K562 (cell line): ENCODE results near the gene DYNC1I1. TPM values are rescaled to one million over a fixed set of nuclear protein-coding genes. Genes with fewer than 3 reads are reported as not detected.

ENCODE experiments used
- EP300 ChIP-seq: IDR thresholded peaks from 2 replicates; pipeline ENCODE4 v1.6.1; 2012; ENCODE audit warnings: low read length, improper control_type of control experiment
- KDM1A ChIP-seq, 2 experiments: fragments of 450-650 bp; IDR thresholded peaks; 2 replicates each; pipeline ENCODE4 v1.6.1; 2016; ENCODE audit warnings: mild to moderate bottlenecking in 2 of 2
- MAX ChIP-seq: sonication (generic); formaldehyde crosslinking; IDR thresholded peaks from 2 replicates; pipeline ENCODE4 v1.9.0; 2022; ENCODE audit warnings: mild to moderate bottlenecking, missing genetic modification reagents
- NFXL1 ChIP-seq: fragments of 450-650 bp; formaldehyde crosslinking; IDR thresholded peaks from 2 replicates; pipeline ENCODE4 v1.4.0; 2021; ENCODE audit warnings: mild to moderate bottlenecking
- NFYB ChIP-seq: IDR thresholded peaks from 2 replicates; pipeline ENCODE4 v1.6.1; 2011; ENCODE audit warnings: mild to moderate bottlenecking, moderate library complexity; ENCODE audit not compliant: insufficient read length; ENCODE audit errors: extremely low read depth
- PYGO2 ChIP-seq: fragments of 450-650 bp; IDR thresholded peaks from 2 replicates; pipeline ENCODE4 v1.6.1; 2016; ENCODE audit warnings: mild to moderate bottlenecking, missing genetic modification characterization, moderate library complexity, missing compliant biosample characterization
- ZFP36 ChIP-seq: fragments of 150-350 bp; IDR thresholded peaks from 2 replicates; pipeline ENCODE4 v1.6.1; 2018; ENCODE audit warnings: low read length, low read depth; ENCODE audit not compliant: partially characterized antibody
- ZNF407 ChIP-seq: fragments of 450-650 bp; IDR thresholded peaks from 2 replicates; pipeline ENCODE4 v1.6.1; 2016; ENCODE audit warnings: low read depth
- ZNF584 ChIP-seq: fragments of 200-800 bp; sonication (Bioruptor generic); IDR thresholded peaks from 2 replicates; pipeline ENCODE4 v1.6.1; 2016; ENCODE audit warnings: low read depth, mild to moderate bottlenecking, missing genetic modification characterization, missing compliant biosample characterization
- ZNF592 ChIP-seq: fragments of 450-650 bp; IDR thresholded peaks from 2 replicates; pipeline ENCODE4 v1.6.1; 2017; ENCODE audit warnings: antibody characterized with exemption, mild to moderate bottlenecking
- polyA plus RNA-seq, 8 experiments: library from polyadenylated mRNA; depleted of rRNA in 4 of 8; stranded (reverse) in 5 of 8; unstranded in 3 of 8; fragments of >200 nt; fragmentation: Nextera tagmentation in 2 of 8; fragmentation: Illumina TruSeq in 1 of 8; extraction: Ambion mirVana in 2 of 8; extraction: Trizol in 1 of 8; gene quantifications; 2 replicates each; pipeline versions ENCODE4 v1.2.1 to v1.2.3, GENCODE V29; 2011 to 2014; ENCODE audit warnings: inconsistent platforms in 1 of 8, missing spikeins in 1 of 8
- total RNA-seq, 7 experiments: library from RNA; depleted of rRNA in 6 of 7; stranded (reverse); fragments of >200 nt in 6 of 7; fragmentation: Illumina TruSeq in 2 of 7; extraction: Trizol in 2 of 7; gene quantifications; 2 replicates each; pipeline versions ENCODE4 v1.2.1 to v1.2.3, GENCODE V29; 2011 to 2021; ENCODE audit warnings: low replicate concordance in 1 of 7
- TF ChIP-seq, protein P1 (sequence below): fragments of 250-450 bp; sonication (Bioruptor Pico); IDR thresholded peaks from 2 replicates; pipeline ENCODE4 v1.5.0; 2020; ENCODE audit warnings: mild to moderate bottlenecking
- TF ChIP-seq, protein P2 (sequence below): sonication (generic); formaldehyde crosslinking; IDR thresholded peaks from 2 replicates; pipeline ENCODE4 v1.8.1; 2023; ENCODE audit warnings: mild to moderate bottlenecking, missing genetic modification reagents, moderate library complexity

Gene DYNC1I1
- total and polyA plus RNA-seq, 9 of the 15 experiments (the other 6 are each of a cell fraction or from before 2014, with no cell fraction given) = 0.22 to 1.5 (median 0.44) TPM

GRCh38 chr7:95916573-95917297 lies 144.4 kb downstream of the DYNC1I1 start (continued):
- TF ChIP-seq ZNF592 (no peak), NFXL1 (CRISPR knock-in tag) (no peak), NFYB (no peak), MAX (CRISPR knock-in tag) (no peak), KDM1A (IDR thresholded peaks at IDR 0.05) (no peak), EP300 (no peak), ZFP36 (peak; percentile 26), PYGO2 (tag) (no peak), ZNF584 (no peak), ZNF407 (no peak)
- TF ChIP-seq, protein P1, sequence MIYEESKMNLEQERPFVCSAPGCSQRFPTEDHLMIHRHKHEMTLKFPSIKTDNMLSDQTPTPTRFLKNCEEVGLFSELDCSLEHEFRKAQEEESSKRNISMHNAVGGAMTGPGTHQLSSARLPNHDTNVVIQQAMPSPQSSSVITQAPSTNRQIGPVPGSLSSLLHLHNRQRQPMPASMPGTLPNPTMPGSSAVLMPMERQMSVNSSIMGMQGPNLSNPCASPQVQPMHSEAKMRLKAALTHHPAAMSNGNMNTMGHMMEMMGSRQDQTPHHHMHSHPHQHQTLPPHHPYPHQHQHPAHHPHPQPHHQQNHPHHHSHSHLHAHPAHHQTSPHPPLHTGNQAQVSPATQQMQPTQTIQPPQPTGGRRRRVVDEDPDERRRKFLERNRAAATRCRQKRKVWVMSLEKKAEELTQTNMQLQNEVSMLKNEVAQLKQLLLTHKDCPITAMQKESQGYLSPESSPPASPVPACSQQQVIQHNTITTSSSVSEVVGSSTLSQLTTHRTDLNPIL (CRISPR knock-in tag) = no peak
- TF ChIP-seq, protein P2, sequence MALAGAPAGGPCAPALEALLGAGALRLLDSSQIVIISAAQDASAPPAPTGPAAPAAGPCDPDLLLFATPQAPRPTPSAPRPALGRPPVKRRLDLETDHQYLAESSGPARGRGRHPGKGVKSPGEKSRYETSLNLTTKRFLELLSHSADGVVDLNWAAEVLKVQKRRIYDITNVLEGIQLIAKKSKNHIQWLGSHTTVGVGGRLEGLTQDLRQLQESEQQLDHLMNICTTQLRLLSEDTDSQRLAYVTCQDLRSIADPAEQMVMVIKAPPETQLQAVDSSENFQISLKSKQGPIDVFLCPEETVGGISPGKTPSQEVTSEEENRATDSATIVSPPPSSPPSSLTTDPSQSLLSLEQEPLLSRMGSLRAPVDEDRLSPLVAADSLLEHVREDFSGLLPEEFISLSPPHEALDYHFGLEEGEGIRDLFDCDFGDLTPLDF (CRISPR knock-in tag) = no peak
